GM19035 (cell line): ENCODE results near the gene SFTPD.
A peak's percentile ranks its signal among the peaks of the same experiment; 100 is the strongest.

Experiments
- ATAC-seq: cut with Tn5 transposase; IDR thresholded peaks from one replicate; pipeline ENCODE4 v1.9.1; 2021; ENCODE audit not compliant: unreplicated experiment

Gene SFTPD

GRCh38 chr10:79946271-79947082 lies 2.4 kb downstream of the SFTPD start:
- no peak for ATAC-seq

GRCh38 chr10:79944428-79945395 lies 4.2 kb downstream of the SFTPD start:
- ATAC-seq = no peak

GRCh38 chr10:79943871-79944270 lies 5.0 kb downstream of the SFTPD start:
- ATAC-seq = no peak

- no peak for ATAC-seq
Measured at GRCh38 chr10:79942261-79943185, 6.4 kb downstream of the SFTPD start.

- no peak for ATAC-seq
Measured at GRCh38 chr10:79941585-79942210, 7.2 kb downstream of the SFTPD start.

- no peak for ATAC-seq
Measured at GRCh38 chr10:79941146-79941545, 7.8 kb downstream of the SFTPD start.

GRCh38 chr10:79940431-79940830 lies 8.5 kb downstream of the SFTPD start:
- no peak for ATAC-seq

- no peak for ATAC-seq
Measured at GRCh38 chr10:79939969-79940368, 8.9 kb downstream of the SFTPD start.

GRCh38 chr10:79938728-79939406 lies 10.0 kb downstream of the SFTPD start:
- no peak for ATAC-seq

GRCh38 chr10:79937701-79938151 lies 11.2 kb downstream of the SFTPD start:
- ATAC-seq = no peak

GRCh38 chr10:79936625-79937615 lies 12.0 kb downstream of the SFTPD start:
- ATAC-seq = no peak

GRCh38 chr10:79933961-79934360 lies 14.9 kb downstream of the SFTPD start:
- ATAC-seq = no peak

GRCh38 chr10:79932841-79933379 lies 16.0 kb downstream of the SFTPD start:
- ATAC-seq = no peak

- ATAC-seq = no peak
Measured at GRCh38 chr10:79932307-79932706, 16.6 kb downstream of the SFTPD start.

- ATAC-seq = no peak
Measured at GRCh38 chr10:79930751-79931150, 18.2 kb downstream of the SFTPD start.

GRCh38 chr10:79930267-79930666 lies 18.6 kb downstream of the SFTPD start:
- ATAC-seq = no peak

GRCh38 chr10:79929409-79929904 lies 19.4 kb downstream of the SFTPD start:
- peak; percentile 83 for ATAC-seq

- no peak for ATAC-seq
Measured at GRCh38 chr10:79928028-79928583, 20.8 kb downstream of the SFTPD start.
